ENCODE data around the gene LCE1C. TPM values are rescaled to one million over a fixed set of nuclear protein-coding genes. Genes with fewer than 3 reads are reported as not detected.

The LCE1C gene
- total and polyA plus RNA-seq, 9 of the 15 experiments (the other 6 are each of a cell fraction or from before 2014, with no cell fraction given) = not detected

GRCh38 chr1:152795686-152796085, 10.8 kb downstream of the LCE1C start:
- H3K4me1 ChIP-seq (replicated peaks in 1 of 2; ENCODE audit: control insufficient read depth in 2 of 2, insufficient read depth in 2 of 2, low read length in 2 of 2) = no peaks in the 10 kb centered on the region
- intact Hi-C loops (cut with micrococcal nuclease) (no loop called here), in situ Hi-C loops (cut with MboI) (no loop called here)
- no TSS peak for BruUV-seq (replicated peaks)
- no peaks in the 10 kb centered on the region for H3K27me3 ChIP-seq (ENCODE audit: control insufficient read depth in 2 of 2, insufficient read depth in 2 of 2, low read length in 2 of 2)
- H3K9me1 ChIP-seq (ENCODE audit: control insufficient read depth, insufficient read depth, low read length) = no peaks in the 10 kb centered on the region
- DNase-seq (ENCODE audit: extremely low read depth in 1 of 4, low spot score in 3 of 4) (no peak), ATAC-seq (no peak), FAIRE-seq (no peak)
- TF ChIP-seq ZNF212 (CRISPR knock-in tag; IDR thresholded peaks at IDR 0.05) = no peak
- TF ChIP-seq ZNF75A (CRISPR knock-in tag; IDR thresholded peaks at IDR 0.05) = no peak
- no peak for TF ChIP-seq TOE1 (IDR thresholded peaks at IDR 0.05; ENCODE audit: borderline replicate concordance)
- no peak for TF ChIP-seq TOE1 (CRISPR knock-in tag; IDR thresholded peaks at IDR 0.05; ENCODE audit: borderline replicate concordance, low read depth)
- no peak for TF ChIP-seq KAT7 (CRISPR knock-in tag; IDR thresholded peaks at IDR 0.05; ENCODE audit: borderline replicate concordance)
- TF ChIP-seq LARP7 (IDR thresholded peaks at IDR 0.05) = no peak
- TF ChIP-seq ZBTB1 (CRISPR knock-in tag; IDR thresholded peaks at IDR 0.05; ENCODE audit: borderline replicate concordance, low read depth) = no peak
- no peak for TF ChIP-seq FOXA1 (IDR thresholded peaks at IDR 0.05; ENCODE audit: borderline replicate concordance)
- TF ChIP-seq POLR2AphosphoS5 (IDR thresholded peaks at IDR 0.05; ENCODE audit: control insufficient read depth, insufficient read depth, low read depth, low read length) = no peak
- no peak for TF ChIP-seq TAL1 (IDR thresholded peaks at IDR 0.05)
- TF ChIP-seq PML (IDR thresholded peaks at IDR 0.05; ENCODE audit: low read length) = no peak
- no peak for TF ChIP-seq ASH1L (IDR thresholded peaks at IDR 0.05; ENCODE audit: borderline replicate concordance, low read depth, partially characterized antibody)
- TF ChIP-seq FOXP4 (CRISPR knock-in tag; IDR thresholded peaks at IDR 0.05; ENCODE audit: borderline replicate concordance) = no peak
- TF ChIP-seq PKNOX1 (IDR thresholded peaks at IDR 0.05) = no peak
- TF ChIP-seq SMARCB1 (IDR thresholded peaks at IDR 0.05; ENCODE audit: insufficient read length, low read depth) = no peak
- no peak for TF ChIP-seq MLX (CRISPR knock-in tag; conservative IDR thresholded peaks at IDR 0.05)
- TF ChIP-seq ZBTB12 (CRISPR knock-in tag; IDR thresholded peaks at IDR 0.05) = no peak
- TF ChIP-seq EWSR1 (IDR thresholded peaks at IDR 0.05; ENCODE audit: borderline replicate concordance, low read depth, partially characterized antibody) = no peak
- no peak for TF ChIP-seq CBFB (CRISPR knock-in tag; IDR thresholded peaks at IDR 0.05)
- H3K9ac ChIP-seq (ENCODE audit: insufficient read depth in 1 of 2, low read depth in 2 of 2, low read length in 2 of 2) = no peak overlapping the region
- CTCF ChIA-PET (ENCODE audit: low intra/inter-chr PET ratio) = no interaction called here
- WGBS (ENCODE audit: insufficient coverage, low coverage, missing lambda C conversion rate) = 0% methylated on average over 4 of the region's 4 CpGs
- H2AFZ ChIP-seq (ENCODE audit: low read depth, low read length) = no peak overlapping the region
- H3K79me2 ChIP-seq (ENCODE audit: control insufficient read depth, insufficient read depth, low read length) = no peaks in the 10 kb centered on the region
- no peaks in the 10 kb centered on the region for H3K36me3 ChIP-seq (ENCODE audit: control insufficient read depth, insufficient read depth, low read length)
- H4K20me1 ChIP-seq (replicated peaks; ENCODE audit: control insufficient read depth, insufficient read depth, low read length) = no peaks in the 10 kb centered on the region
- no peak overlapping the region for H3K27ac ChIP-seq (ENCODE audit: extremely low read depth, low read depth, low read length)
- no peaks in the 10 kb centered on the region for H3K9me3 ChIP-seq (replicated peaks; ENCODE audit: control insufficient read depth, insufficient read depth, low read depth, low read length)
- H3K4me3 ChIP-seq = no peak overlapping the region
- H3K4me2 ChIP-seq (ENCODE audit: insufficient read depth, low read length) = no peak overlapping the region
- POLR2A ChIA-PET = interaction anchor here (0.8 kb wide), 1 partner anchor 22 kb away, joined by 3 read pairs; no protein-coding TSS in a partner anchor

Measured in K562 (cell line).